Activated B cell treated with CpG ODN at 0.5 μM for 24 hours (primary cell): Measurements from ENCODE around the gene ZNF599. TPM values are rescaled to one million over a fixed set of nuclear protein-coding genes. Genes with fewer than 3 reads are reported as not detected.

Experiments used
- ATAC-seq: fragments of 200-7000 bp; cut with Tn5 transposase; one replicate; pipeline ENCODE4 v1.10.0; 2021; ENCODE audit warnings: low read depth, mild to moderate bottlenecking, moderate library complexity
- CTCF ChIA-PET: fragments of 350-600 bp; sonication (Branson Sonifier 250); formaldehyde crosslinking; loops from one replicate; lab custom pipeline; 2021; ENCODE audit warnings: antibody characterized with exemption; lab: Charles Lee
- POLR2A ChIA-PET: fragments of 350-600 bp; sonication (Branson Sonifier 250); formaldehyde crosslinking; loops from one replicate; lab custom pipeline; 2021; ENCODE audit warnings: antibody characterized with exemption; lab: Charles Lee
- DNase-seq: peaks from one replicate; pipeline ENCODE4 v3.0.0; 2022
- H3K27ac Mint-ChIP-seq: one replicate; pipeline ENCODE4 v1.8.0; 2020; ENCODE audit warnings: mixed read lengths
- H3K27me3 Mint-ChIP-seq: one replicate; pipeline ENCODE4 v1.8.0; 2021; ENCODE audit warnings: mixed read lengths
- H3K36me3 Mint-ChIP-seq: one replicate; pipeline ENCODE4 v1.8.0; 2021; ENCODE audit warnings: low read depth, mixed read lengths
- H3K4me1 Mint-ChIP-seq: one replicate; pipeline ENCODE4 v1.8.0; 2021; ENCODE audit warnings: mixed read lengths
- H3K4me3 Mint-ChIP-seq: one replicate; pipeline ENCODE4 v1.8.0; 2020; ENCODE audit warnings: mild to moderate bottlenecking, mixed read lengths
- H3K9me3 Mint-ChIP-seq: one replicate; pipeline ENCODE4 v1.8.0; 2020; ENCODE audit warnings: mixed read lengths
- CTCF ChIP-seq: fragments of 200-600 bp; IDR thresholded peaks from one replicate; pipeline ENCODE4 v1.8.0; 2022; ENCODE audit warnings: antibody characterized with exemption, mild to moderate bottlenecking
- intact Hi-C: fragments of 100-400 bp; cut with micrococcal nuclease; formaldehyde crosslinking; loops from one replicate; pipeline ENCODE4 v1.15.1; 2024
- total RNA-seq: library from RNA; stranded (reverse); gene quantifications from 2 replicates; pipeline ENCODE4 v1.2.3, GENCODE V29; 2022

Gene ZNF599
- total RNA-seq, 1 donor from 2014 or later, result 3.6 TPM

DNA sequence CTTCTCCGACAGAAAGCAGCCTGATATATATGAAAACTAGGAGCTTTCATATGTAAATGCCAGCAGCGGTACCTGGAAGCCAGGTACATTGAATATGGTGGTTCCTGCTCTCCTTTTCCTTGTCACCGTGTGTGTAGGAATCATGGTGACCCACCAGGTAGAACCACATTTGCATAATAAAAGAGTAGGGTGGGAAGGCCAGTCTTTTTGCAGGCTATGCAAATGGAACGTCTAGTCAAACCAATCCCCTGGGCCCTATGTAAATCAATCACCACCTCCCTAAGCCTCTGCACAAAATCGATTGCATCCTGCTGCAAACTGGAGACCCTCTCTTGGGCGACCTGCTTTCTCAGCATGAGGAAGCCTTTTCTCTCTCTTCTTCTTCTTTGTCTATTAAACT lies 61.1 kb downstream of the ZNF599 start:
- H3K4me3 Mint-ChIP-seq, result no peak overlapping the region
- TF ChIP-seq CTCF, result no peak
- intact Hi-C loops, result loop anchor here (1.0 to 5.0 kb wide), 5 partner anchors 35 to 1295 kb away; partner anchors contain the start of genes SCGB2B2 and ZNF302
- ChIA-PET CTCF (interaction anchor here (0.7 to 5.7 kb wide), 3 partner anchors 64 to 934 kb away, joined by 3 to 70 read pairs (median 4); no protein-coding TSS in a partner anchor), POLR2A (no interaction called here)
- no peaks in the 10 kb centered on the region for H3K4me1 Mint-ChIP-seq
- H3K9me3 Mint-ChIP-seq, result peaks cover 9% of the 10 kb centered on the region
- no peak for ATAC-seq
- no peak for DNase-seq
- H3K36me3 Mint-ChIP-seq, result no peaks in the 10 kb centered on the region
- H3K27ac Mint-ChIP-seq, result no peak overlapping the region
- peaks cover 15% of the 10 kb centered on the region for H3K27me3 Mint-ChIP-seq

Other genes with a start within 250 kb of the ZNF599 start
- gene SCGB2B2, start 96.1 kb downstream of the ZNF599 start, total RNA-seq, result 0.78 and 1.4 TPM in 2 replicates
- 33.7 and 38.1 TPM in 2 replicates for gene ZNF302, start 95.5 kb downstream of the ZNF599 start, total RNA-seq
- 8.2 and 8.7 TPM in 2 replicates for gene ZNF181, start 39.0 kb downstream of the ZNF599 start, total RNA-seq
- gene ZNF30, start 153.7 kb upstream of the ZNF599 start, total RNA-seq, result 2.7 and 4.0 TPM in 2 replicates
- 4.8 and 4.9 TPM in 2 replicates for gene ZNF792, start 191.0 kb upstream of the ZNF599 start, total RNA-seq
- 52.9 and 54.4 TPM in 2 replicates for gene GRAMD1A, start 227.1 kb upstream of the ZNF599 start, total RNA-seq